GM21390 (cell line): ENCODE data around the gene TDRKH.
"Not testable (repeated sequence)": the region's sequence is repeated elsewhere in the genome, so short reads cannot be mapped to it uniquely, and the experiment has no call there.

Experiments
- ATAC-seq: cut with Tn5 transposase; IDR thresholded peaks from one replicate; pipeline ENCODE4 v1.9.1; 2021; ENCODE audit not compliant: unreplicated experiment

Gene TDRKH

DNA sequence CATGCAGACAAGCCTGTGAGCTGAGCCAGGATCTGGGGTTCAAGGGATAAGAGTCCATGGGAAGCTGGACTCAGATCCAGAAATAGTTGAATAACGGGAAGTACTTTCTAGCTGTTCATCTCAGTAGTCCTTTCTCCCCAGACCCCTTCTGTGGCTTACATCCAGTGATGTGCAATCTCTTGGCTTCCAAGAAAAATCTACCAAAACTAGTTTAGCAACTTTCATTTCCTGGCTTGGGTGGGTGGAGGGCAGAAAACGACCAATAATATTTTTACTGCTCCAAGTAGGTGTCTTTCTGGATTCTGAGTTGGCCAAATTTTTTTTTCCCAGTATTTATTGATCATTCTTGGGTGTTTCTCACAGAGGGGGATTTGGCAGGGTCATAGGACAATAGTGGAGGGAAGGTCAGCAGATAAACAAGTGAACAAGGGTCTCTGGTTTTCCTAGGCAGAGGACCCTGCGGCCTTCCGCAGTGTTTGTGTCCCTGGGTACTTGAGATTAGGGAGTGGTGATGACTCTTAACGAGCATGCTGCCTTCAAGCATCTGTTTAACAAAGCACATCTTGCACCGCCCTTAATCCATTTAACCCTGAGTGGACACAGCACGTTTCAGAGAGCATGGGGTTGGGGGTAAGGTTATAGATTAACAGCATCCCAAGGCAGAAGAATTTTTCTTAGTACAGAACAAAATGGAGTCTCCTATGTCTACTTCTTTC is 21.8 kb downstream of the TDRKH start:
- not testable (repeated sequence) for ATAC-seq

- ATAC-seq: no peak
Measured at GRCh38 chr1:151763990-151764389, 26.3 kb downstream of the TDRKH start.

- peak; percentile 89 for ATAC-seq
Measured at GRCh38 chr1:151762941-151763921, 27.1 kb downstream of the TDRKH start, which contains the start of gene MRPL9. TSS of gene MRPL9 (minus strand) at chr1:151763496. CDS start at chr1:151763479, 17 bp downstream.

DNA sequence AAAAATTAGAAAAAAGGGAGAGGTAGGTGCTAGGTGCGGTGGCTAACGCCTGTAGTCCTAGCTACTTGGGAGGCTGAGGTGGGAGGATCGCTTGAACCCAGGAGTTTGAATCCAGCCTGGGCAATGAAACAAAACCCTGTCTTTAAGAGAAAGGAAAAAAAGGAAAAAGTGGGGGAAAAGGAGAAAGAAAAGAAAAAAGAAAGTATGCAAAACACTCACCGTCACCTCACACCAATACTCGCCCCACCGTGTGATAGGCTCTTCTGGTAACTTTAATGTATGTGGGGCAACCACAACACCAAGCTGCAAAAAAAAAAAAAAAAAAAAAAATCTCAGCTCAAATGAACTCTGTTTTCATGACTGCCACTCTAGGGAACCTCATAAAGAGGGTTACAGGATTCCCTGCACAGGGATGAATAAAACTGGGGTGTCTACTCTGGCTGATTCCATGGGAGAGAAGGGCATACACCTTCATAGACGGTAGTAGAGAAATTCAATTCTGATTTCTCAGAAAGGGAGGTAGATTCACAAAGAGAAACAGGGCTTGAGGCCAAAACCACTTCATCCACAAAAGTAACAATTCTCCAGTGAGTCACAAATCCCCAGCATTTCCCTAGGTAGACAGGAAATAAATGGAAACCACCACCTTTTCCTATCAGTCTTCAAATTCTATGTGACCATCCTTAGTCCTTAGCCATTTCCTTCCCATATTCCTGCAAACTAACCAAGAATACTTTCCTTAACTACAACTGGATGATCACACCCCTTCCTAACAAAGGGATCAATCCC is 29.5 kb downstream of the TDRKH start:
- no peak for ATAC-seq

DNA sequence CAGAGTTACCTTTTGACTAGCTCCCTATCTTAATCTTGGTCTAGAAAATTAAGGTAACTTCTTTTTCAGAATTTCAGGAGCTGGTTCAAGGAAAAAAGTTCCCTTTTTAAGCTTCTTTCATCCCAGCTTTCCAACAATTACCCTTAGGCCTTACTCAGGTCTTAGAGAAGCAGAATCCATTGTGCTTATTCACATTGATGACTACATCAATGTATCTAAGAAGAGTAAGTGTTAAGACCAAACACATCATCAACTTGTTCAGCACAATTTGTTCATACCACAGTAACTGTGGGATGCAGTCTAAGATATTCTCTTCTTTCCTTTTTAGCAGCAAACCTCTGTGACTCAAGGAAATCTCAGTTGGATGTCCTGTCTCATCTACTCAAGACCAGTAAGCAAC is 31.1 kb downstream of the TDRKH start:
- ATAC-seq: no peak

DNA sequence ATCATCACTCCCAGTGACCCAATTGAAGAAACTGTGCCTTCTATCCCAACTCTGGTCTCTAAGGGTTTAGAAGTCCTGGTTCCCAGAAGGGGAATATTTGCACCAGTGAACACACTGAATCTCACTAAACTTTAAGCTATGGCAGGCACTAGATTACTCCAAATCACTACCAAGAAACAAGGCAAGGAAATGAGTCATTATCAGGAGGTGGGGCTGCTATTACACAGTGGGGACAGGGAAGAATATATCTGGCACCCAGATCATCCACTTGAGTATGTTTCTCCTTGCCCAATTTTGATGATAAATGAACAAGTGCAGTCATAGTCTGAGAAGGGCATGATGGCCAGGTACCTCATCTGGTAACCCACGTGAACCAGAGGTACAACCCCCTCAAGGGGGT is 34.0 kb downstream of the TDRKH start:
- no peak for ATAC-seq

DNA sequence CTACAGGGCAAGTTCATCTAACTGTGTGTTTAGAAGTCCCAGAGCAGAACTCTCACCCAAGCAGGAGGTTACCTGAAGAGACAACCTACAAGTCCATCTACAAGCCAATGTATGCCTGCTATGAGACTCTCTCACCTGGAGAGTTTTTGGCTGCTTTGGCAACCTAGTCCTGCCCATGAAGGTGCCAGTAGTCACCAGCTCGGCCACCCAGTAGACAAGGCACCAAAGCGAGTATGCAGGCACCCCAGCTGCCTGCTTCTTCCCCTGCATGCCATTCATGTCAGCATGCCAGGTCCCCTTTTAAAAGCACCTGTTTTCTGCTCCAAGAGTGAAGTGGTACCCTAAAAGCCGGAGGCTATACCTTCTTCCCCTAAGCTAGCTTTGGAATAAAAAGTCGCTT is 48.8 kb downstream of the TDRKH start:
- no peak for ATAC-seq

GRCh38 chr1:151739590-151740355 is 50.5 kb downstream of the TDRKH start:
- no peak for ATAC-seq

- ATAC-seq: no peak
Measured at GRCh38 chr1:151737479-151737878, 52.8 kb downstream of the TDRKH start.

DNA sequence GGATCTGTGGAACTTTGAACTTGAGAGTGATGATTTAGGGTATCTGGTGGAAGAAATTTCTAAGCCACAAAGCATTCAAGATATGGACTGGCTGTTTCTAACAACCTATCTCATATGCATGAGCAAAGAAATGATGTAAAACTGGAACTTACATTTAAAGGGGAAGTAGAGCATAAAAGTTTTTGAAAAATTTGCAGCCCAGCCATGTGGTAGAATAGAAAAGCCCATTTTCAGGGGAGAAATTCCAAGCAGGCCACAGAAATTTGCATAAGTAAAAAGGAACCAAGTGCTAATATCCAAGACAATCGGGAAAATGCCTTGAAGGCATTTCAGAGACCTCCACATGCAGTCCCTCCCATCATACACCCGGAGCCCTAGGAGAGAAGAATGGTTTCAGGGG is 53.3 kb downstream of the TDRKH start:
- no peak for ATAC-seq

DNA sequence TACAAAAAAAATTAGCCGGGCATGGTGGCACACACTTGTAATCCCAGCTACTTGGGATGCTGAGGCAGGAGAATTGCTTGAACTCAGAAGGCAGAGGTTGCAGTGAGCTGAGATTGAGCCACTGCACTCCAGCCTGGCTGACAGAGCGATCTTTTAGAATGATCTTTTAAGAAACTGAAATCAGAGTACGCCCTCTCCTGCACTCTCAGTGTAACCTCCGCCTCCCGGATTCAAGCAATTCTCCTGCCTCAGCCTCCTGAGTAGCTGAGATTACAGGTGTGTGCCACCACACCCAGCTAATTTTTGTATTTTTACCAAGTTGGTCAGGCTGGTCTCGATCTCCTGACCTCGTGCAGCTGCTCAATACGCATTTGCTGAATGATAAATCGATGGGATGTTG is 56.3 kb downstream of the TDRKH start:
- ATAC-seq: not testable (repeated sequence)

DNA sequence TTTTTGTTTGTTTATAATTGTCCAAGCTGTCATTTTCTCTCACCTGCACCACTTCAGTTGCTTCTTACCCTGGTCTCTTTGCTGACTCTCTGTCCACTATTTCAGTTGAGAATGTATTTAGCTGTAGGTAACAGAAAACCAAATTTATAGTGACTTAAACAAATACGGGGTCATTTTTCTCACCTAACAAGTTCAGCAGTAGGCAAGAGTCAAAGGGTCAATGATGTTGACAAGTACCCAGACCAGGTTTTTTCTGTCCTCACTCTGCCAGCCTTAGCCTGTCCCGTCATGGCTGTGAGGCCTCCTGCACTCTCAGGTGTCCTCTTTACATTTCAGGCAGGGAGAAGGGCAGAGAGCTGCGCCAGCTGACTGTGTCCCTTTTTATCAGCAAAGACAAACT is 57.2 kb downstream of the TDRKH start:
- no peak for ATAC-seq

DNA sequence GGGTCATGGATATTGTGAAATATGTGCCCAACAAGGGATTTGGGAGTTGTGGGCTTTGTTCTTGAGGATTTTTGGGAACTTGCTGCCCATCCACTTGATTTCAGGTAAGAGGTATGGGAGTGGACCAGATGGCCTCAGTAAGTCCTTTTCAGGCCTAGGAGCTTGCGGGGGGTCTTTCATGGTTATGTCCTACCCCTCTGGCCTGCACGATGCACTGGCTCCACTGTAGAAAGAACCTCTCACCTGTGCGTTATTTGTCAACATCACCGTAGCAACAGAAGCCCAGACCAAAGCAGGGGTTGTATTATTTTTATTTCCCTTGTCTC is 60.4 kb downstream of the TDRKH start:
- no peak for ATAC-seq

GRCh38 chr1:151729157-151729965 is 60.9 kb downstream of the TDRKH start:
- no peak for ATAC-seq

- ATAC-seq: no peak
Measured at GRCh38 chr1:151728151-151729054, 61.9 kb downstream of the TDRKH start.

DNA sequence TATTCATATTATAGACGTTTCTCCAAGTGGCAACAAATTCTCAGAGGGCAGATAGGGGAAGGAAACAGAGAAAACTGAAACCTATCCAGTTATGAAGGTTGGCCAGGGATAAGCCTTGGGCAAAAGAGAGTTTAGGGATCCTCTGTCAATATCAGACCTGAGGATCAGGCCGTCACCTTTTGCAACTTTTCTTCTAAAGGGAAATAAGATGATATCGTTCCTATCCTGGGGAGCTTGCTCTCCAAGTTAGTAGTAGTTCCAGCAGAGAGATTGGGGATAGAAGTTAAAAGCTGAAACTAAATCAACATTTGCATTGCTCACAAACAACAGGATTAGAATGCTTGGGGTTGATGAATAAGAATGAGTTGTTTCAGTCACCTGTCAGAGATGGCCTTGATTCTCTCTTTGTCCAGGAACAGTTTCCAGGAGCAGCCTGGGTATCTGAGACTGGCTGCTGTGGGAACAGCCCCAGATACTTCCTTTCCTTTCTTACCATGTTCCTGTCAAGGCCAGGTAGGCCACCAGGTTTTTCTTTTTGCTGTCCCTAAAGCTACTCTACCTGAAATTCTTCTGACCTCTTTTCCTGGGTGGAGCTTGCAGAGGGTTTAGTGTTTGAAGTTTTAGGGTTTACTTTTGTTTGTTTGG is 66.5 kb downstream of the TDRKH start:
- ATAC-seq: no peak
